GM10248 (cell line): Measurements from ENCODE around the gene MRPL4.

Source experiments
- CTCF ChIA-PET: fragments of 300-600 bp; sonication (Branson Sonifier 250); formaldehyde crosslinking; extraction: SDS; loops from one replicate; lab custom pipeline; 2021; ENCODE audit warnings: antibody characterized with exemption; lab: Yijun Ruan, JAX
- POLR2A ChIA-PET: fragments of 350-650 bp; sonication (Branson Sonifier 250); formaldehyde crosslinking; extraction: SDS; loops from one replicate; lab custom pipeline; 2020; ENCODE audit warnings: antibody characterized with exemption; lab: Yijun Ruan, JAX
- DNase-seq: peaks from one replicate; pipeline ENCODE4 v3.0.0; 2012; ENCODE audit errors: extremely low spot score
- CTCF ChIP-seq: IDR thresholded peaks from 2 replicates; pipeline ENCODE4 v1.5.1; 2012; ENCODE audit warnings: mild to moderate bottlenecking, low read depth; ENCODE audit errors: extremely low read depth, missing control alignments, control extremely low read depth

MRPL4 gene

GRCh38 chr19:10222201-10222890 lies 29.7 kb upstream of the MRPL4 start:
- no peak for TF ChIP-seq CTCF
- ChIA-PET CTCF (interaction anchor here (1.0 to 5.4 kb wide), 4 partner anchors 10 to 64 kb away, joined by 3 to 46 read pairs (median 4); no protein-coding TSS in a partner anchor), POLR2A (interaction anchor here (0.7 kb wide), 1 partner anchor 16 kb away, joined by 3 read pairs; no protein-coding TSS in a partner anchor)
- no peak for DNase-seq

- TF ChIP-seq CTCF: no peak
- ChIA-PET CTCF (interaction anchor here (1.1 to 5.4 kb wide), 3 partner anchors 17 to 62 kb away, joined by 3 to 46 read pairs (median 3); no protein-coding TSS in a partner anchor), POLR2A (interaction anchor here (0.6 to 0.7 kb wide), 3 partner anchors 29 to 396 kb away, joined by 4 to 7 read pairs (median 5); partner anchors contain the start of genes DNMT1 and UBL5)
- no peak for DNase-seq
Measured at GRCh38 chr19:10223488-10224213, 28.4 kb upstream of the MRPL4 start.

- TF ChIP-seq CTCF: no peak
- DNase-seq: no peak
- POLR2A ChIA-PET: interaction anchor here (0.6 kb wide), 1 partner anchor 101 kb away, joined by 7 read pairs; no protein-coding TSS in a partner anchor
- CTCF ChIA-PET: interaction anchor here (1.2 to 6.5 kb wide), 2 partner anchors 16 to 26 kb away, joined by 3 to 72 read pairs; partner anchors contain the start of gene MRPL4
Measured at GRCh38 chr19:10224337-10224736, 27.7 kb upstream of the MRPL4 start.

GRCh38 chr19:10226021-10226375 lies 26.0 kb upstream of the MRPL4 start:
- ChIA-PET POLR2A (interaction anchor here (0.9 kb wide), 1 partner anchor 45 kb away, joined by 3 read pairs; the partner anchor contains the start of gene ICAM1), CTCF (interaction anchor here (0.9 to 6.5 kb wide), 6 partner anchors 9 to 163 kb away, joined by 3 to 72 read pairs (median 4); partner anchors contain the start of genes ICAM1 and MRPL4)

GRCh38 chr19:10226376-10227025 lies 25.5 kb upstream of the MRPL4 start:
- ChIA-PET POLR2A (interaction anchor here (0.5 to 0.9 kb wide), 3 partner anchors 18 to 145 kb away, joined by 3 to 7 read pairs (median 3); partner anchors contain the start of gene ICAM1), CTCF (interaction anchor here (1.1 to 6.5 kb wide), 6 partner anchors 8 to 162 kb away, joined by 3 to 72 read pairs (median 4); partner anchors contain the start of genes DNMT1 and MRPL4)
- DNase-seq: no peak
- no peak for TF ChIP-seq CTCF

More at GRCh38 chr19:10226021-10226375, 26.0 kb upstream of the MRPL4 start:
- no peak for TF ChIP-seq CTCF
- no peak for DNase-seq
